SKM-1 (cell line): Measurements from ENCODE around the gene AP1M1.

ENCODE experiments used
- DNase-seq: peaks from one replicate; lab custom pipeline; 2025; ENCODE audit not compliant: unreplicated experiment; lab: John Stamatoyannopoulos, UW

Gene AP1M1

GRCh38 chr19:16293118-16294091 is 95.7 kb downstream of the AP1M1 start:
- DNase-seq, result no peak

GRCh38 chr19:16295057-16295456 is 97.3 kb downstream of the AP1M1 start:
- DNase-seq, result no peak
